ENCODE measurements around the gene APOOL. TPM values are rescaled to one million over a fixed set of nuclear protein-coding genes. Genes with fewer than 3 reads are reported as not detected.
A peak's percentile ranks its signal among the peaks of the same experiment; 100 is the strongest.

APOOL gene
- total and polyA plus RNA-seq, 2 of the 13 experiments (the other 11 are each of a cell fraction or from before 2014, with no cell fraction given), result 7.3 to 13.9 TPM

DNA sequence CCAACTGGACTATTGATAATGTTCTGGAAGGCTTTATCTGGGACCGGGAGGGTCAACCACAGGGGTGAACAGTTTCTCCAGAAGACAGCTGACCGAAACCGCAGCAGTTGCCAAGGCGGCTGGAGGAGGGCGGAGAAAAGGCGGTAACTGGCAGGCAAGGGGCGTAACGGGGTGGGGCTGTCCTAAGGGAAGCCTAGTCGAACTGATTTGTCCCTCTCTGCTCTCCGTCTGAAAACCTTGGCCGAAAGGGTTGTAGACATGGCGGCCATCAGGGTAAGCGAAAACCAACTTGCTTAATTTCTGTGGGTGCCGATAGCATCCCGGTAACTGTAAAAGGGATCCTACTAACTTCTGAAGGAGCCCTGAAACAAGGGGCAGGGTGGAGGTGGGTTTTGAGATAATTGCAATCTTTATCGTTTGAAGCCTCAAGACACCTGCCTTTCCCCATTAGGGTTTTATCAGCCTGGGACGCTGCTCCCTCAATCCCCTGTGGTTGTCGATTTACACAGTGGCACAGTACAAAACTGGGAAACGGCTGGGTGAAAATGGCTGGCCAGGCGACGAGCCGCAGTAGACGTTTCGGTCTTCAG is at the start of gene APOOL (continued):
- no peak for TF ChIP-seq ZNF224 (CRISPR knock-in tag; IDR thresholded peaks at IDR 0.05)
- peak; percentile 66; the same call in 1 of the 2 replicates for TF ChIP-seq KMT2B (CRISPR knock-in tag; IDR thresholded peaks at IDR 0.05)
- TF ChIP-seq HES4 (CRISPR knock-in tag; IDR thresholded peaks at IDR 0.05; ENCODE audit: borderline replicate concordance), result no peak
- TF ChIP-seq SP5 (CRISPR knock-in tag; IDR thresholded peaks at IDR 0.05; ENCODE audit: borderline replicate concordance, low read depth), result peak; percentile 80
- TF ChIP-seq CHCHD3 (CRISPR knock-in tag; IDR thresholded peaks at IDR 0.05), result no peak
- TF ChIP-seq NCOA2 (CRISPR knock-in tag; IDR thresholded peaks at IDR 0.05), result no peak
- no peak for TF ChIP-seq PRMT3 (CRISPR knock-in tag; IDR thresholded peaks at IDR 0.05; ENCODE audit: borderline replicate concordance, low read depth)
- TF ChIP-seq, protein P1, sequence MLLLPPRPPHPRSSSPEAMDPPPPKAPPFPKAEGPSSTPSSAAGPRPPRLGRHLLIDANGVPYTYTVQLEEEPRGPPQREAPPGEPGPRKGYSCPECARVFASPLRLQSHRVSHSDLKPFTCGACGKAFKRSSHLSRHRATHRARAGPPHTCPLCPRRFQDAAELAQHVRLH (CRISPR knock-in tag; IDR thresholded peaks at IDR 0.05; ENCODE audit: borderline replicate concordance, low read depth), result no peak
- peak; percentile 35 for TF ChIP-seq XRCC5 (optimal IDR thresholded peaks at IDR 0.05; ENCODE audit: low read length)
- peak; percentile 43; the same call in 1 of the 2 replicates for TF ChIP-seq NR2C2 (CRISPR knock-in tag; IDR thresholded peaks at IDR 0.05; ENCODE audit: borderline replicate concordance)
- no peak for TF ChIP-seq SP1 (IDR thresholded peaks at IDR 0.05)
- peak; percentile 52; the same call in 1 of the 2 replicates for TF ChIP-seq SP1 (CRISPR knock-in tag; IDR thresholded peaks at IDR 0.05)
- TF ChIP-seq, protein P2, sequence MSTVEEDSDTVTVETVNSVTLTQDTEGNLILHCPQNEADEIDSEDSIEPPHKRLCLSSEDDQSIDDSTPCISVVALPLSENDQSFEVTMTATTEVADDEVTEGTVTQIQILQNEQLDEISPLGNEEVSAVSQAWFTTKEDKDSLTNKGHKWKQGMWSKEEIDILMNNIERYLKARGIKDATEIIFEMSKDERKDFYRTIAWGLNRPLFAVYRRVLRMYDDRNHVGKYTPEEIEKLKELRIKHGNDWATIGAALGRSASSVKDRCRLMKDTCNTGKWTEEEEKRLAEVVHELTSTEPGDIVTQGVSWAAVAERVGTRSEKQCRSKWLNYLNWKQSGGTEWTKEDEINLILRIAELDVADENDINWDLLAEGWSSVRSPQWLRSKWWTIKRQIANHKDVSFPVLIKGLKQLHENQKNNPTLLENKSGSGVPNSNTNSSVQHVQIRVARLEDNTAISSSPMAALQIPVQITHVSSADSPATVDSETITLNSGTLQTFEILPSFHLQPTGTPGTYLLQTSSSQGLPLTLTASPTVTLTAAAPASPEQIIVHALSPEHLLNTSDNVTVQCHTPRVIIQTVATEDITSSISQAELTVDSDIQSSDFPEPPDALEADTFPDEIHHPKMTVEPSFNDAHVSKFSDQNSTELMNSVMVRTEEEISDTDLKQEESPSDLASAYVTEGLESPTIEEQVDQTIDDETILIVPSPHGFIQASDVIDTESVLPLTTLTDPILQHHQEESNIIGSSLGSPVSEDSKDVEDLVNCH (CRISPR knock-in tag; IDR thresholded peaks at IDR 0.05), result no peak
- no peak for TF ChIP-seq EZH2 (conservative IDR thresholded peaks at IDR 0.05; ENCODE audit: low read depth, low read length)
- no peak for TF ChIP-seq ZNF589 (CRISPR knock-in tag; conservative IDR thresholded peaks at IDR 0.05)
- TF ChIP-seq, protein P3, sequence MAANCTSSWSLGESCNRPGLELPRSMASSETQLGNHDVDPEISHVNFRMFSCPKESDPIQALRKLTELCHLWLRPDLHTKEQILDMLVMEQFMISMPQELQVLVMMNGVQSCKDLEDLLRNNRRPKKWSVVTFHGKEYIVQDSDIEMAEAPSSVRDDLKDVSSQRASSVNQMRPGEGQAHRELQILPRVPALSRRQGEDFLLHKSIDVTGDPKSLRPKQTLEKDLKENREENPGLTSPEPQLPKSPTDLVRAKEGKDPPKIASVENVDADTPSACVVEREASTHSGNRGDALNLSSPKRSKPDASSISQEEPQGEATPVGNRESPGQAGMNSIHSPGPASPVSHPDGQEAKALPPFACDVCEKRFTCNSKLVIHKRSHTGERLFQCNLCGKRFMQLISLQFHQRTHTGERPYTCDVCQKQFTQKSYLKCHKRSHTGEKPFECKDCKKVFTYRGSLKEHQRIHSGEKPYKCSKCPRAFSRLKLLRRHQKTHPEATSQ (CRISPR knock-in tag; IDR thresholded peaks at IDR 0.05; ENCODE audit: borderline replicate concordance), result no peak
- no peak for TF ChIP-seq KLF6 (CRISPR knock-in tag; IDR thresholded peaks at IDR 0.05)
- TF ChIP-seq, protein P4, sequence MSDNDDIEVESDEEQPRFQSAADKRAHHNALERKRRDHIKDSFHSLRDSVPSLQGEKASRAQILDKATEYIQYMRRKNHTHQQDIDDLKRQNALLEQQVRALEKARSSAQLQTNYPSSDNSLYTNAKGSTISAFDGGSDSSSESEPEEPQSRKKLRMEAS (IDR thresholded peaks at IDR 0.05), result 0 out of 2 replicates have a peak, but pooled peaks have one; percentile 20
- TF ChIP-seq TAF1 (CRISPR knock-in tag; IDR thresholded peaks at IDR 0.05), result peak; percentile 37; the same call in 1 of the 2 replicates
- no peak for TF ChIP-seq FOXP1 (IDR thresholded peaks at IDR 0.05)
- no peak for TF ChIP-seq FOXP1 (CRISPR knock-in tag; IDR thresholded peaks at IDR 0.05)
- TF ChIP-seq, protein P5, sequence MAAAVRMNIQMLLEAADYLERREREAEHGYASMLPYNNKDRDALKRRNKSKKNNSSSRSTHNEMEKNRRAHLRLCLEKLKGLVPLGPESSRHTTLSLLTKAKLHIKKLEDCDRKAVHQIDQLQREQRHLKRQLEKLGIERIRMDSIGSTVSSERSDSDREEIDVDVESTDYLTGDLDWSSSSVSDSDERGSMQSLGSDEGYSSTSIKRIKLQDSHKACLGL (CRISPR knock-in tag; IDR thresholded peaks at IDR 0.05), result no peak
- no peak for TF ChIP-seq RBM22 (optimal IDR thresholded peaks at IDR 0.05; ENCODE audit: low read length)
- TF ChIP-seq, protein P6, sequence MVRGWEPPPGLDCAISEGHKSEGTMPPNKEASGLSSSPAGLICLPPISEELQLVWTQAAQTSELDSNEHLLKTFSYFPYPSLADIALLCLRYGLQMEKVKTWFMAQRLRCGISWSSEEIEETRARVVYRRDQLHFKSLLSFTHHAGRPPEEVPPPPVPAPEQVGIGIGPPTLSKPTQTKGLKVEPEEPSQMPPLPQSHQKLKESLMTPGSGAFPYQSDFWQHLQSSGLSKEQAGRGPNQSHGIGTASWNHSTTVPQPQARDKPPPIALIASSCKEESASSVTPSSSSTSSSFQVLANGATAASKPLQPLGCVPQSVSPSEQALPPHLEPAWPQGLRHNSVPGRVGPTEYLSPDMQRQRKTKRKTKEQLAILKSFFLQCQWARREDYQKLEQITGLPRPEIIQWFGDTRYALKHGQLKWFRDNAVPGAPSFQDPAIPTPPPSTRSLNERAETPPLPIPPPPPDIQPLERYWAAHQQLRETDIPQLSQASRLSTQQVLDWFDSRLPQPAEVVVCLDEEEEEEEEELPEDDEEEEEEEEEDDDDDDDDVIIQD (CRISPR knock-in tag; IDR thresholded peaks at IDR 0.05; ENCODE audit: low read depth), result no peak
- no peak for TF ChIP-seq ZNF777 (CRISPR knock-in tag; IDR thresholded peaks at IDR 0.05)
- TF ChIP-seq POLR2AphosphoS5 (IDR thresholded peaks at IDR 0.05; ENCODE audit: low read depth, low read length), result peak; percentile 65

All from HepG2 (cell line).